IPS DF 4.7 (cell line): ENCODE results near the gene BARX2.

Experiments used
- DNase-seq: peaks from one replicate; pipeline ENCODE4 v3.0.0-alpha.2; 2013; ENCODE audit warnings: low spot score; ENCODE audit errors: extremely low read depth

BARX2 gene

DNA sequence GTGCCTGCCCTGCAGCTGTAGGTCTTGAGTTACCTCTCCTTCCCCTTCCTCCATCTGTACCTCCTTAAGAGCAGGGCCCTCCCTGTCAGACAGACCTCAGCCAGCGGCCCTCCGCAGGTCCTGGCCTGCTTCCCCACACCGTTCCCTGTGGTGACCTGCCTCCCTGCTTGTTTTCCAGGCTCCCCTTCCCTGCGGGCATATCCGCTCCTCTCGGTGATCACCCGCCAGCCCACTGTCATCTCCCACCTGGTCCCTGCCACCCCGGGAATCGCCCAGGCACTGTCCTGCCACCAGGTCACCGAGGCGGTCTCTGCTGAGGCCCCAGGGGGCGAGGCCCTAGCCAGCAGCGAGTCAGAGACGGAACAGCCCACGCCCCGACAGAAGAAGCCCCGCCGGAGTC, 60.9 kb downstream of the BARX2 start:
- no peak for DNase-seq

DNA sequence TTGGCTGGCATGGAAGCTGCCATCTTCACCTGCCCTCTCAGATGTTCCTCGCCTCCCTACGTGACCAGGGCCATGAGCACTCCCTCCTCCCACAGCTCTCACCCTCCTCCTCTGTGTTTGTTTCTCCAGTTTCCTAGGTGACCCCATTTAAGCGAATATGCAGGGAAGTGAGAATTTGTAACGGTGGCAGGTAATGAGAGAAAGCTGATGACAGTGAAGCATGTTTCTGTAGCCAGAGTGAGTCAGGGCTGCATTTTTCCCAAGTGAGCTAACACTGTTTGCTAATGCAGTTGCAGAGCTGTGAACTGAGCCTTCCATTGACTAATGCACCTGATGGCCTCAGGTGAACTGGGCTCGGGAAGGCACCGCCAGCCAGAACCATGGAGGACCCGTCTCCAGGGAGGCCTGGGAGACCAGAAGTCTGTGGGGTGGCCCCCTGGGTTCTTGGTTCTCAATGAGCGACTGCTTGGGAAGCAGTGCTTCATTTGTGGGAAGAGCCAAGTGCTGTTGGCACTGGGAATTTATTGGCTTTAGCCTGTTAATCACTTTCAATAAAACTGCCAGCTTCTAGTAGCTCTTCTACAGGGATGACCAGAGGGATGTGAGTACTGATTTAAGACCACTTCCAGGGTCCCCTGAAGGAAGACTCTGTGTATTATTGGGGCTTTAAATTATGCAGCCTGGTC, 64.5 kb downstream of the BARX2 start:
- no peak for DNase-seq

DNA sequence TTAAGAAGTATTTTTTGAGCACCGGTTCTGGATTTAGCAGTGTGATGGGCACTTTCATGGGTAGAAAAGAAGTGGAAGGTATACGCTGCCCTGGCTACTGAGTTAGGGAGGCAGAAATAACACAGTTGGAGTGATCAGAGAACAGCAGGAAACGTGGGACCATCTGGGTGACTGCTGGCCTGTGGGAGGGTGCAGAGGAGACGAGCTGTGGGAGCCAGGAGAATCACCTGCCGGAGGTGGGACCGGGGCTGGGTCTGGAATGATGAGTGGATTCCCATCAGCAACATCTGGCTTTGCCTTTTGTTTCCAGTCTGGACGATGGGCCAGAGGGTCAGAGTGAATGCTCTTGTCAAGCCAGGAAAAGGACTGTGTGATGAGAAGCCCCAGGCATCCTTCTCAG, 66.5 kb downstream of the BARX2 start:
- DNase-seq, result no peak

DNA sequence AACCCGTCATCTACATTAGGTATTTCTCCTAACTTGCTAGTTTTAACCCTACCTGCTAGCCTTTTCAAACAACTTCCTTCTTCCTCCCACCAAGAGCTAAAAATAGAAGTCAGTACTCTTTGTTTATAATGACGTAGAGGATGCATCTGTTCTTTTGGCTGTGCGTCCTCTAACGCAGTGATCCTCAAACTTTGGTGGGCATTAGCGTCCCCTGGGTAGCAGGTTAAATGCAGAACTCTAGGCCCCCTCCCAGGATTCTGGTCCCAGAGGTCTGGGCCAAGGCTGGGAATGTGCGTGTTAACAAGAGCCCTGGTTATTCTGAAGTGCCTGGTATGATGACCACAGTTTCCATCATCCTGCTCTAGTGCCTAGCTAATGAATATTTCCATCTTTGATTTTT, 67.6 kb downstream of the BARX2 start:
- DNase-seq, result no peak

DNA sequence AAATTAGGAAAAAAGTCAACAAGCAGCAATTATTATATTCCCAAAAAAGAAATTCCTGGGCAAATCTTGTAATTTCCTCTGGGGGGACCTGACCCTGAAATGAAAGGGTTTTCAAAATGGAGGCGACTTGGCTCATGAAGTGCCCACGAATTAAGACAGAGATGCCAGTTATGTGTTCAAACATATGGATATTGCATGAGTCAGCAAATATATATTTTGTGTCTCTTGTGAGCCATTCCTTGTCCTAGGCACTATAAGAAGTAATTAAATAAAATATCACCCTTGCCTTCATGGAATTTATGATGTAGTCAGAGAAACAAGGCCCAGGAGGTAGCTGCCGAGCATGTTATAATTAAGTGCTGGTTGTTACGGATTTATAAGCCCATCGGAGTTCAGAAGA, 68.6 kb downstream of the BARX2 start:
- no peak for DNase-seq

DNA sequence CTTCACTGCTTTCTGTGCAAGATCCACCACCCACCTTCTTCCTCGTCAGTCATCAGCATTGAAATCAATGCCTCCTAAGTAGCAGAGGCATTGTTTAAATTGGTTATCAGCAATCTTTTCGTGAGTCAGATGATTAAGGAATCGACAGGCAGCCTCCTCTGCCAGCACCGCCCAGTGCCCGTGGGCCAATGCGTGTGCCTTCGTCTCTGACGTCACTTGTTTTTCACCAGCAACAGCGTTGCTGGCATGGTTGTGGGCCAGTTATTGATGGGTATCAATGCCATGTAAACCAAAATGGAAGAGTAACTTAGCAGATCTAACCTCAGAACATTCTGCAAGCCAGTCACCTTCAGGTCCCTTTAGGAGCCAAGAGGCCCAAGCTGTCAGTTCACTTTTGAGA, 69.6 kb downstream of the BARX2 start:
- no peak for DNase-seq

DNA sequence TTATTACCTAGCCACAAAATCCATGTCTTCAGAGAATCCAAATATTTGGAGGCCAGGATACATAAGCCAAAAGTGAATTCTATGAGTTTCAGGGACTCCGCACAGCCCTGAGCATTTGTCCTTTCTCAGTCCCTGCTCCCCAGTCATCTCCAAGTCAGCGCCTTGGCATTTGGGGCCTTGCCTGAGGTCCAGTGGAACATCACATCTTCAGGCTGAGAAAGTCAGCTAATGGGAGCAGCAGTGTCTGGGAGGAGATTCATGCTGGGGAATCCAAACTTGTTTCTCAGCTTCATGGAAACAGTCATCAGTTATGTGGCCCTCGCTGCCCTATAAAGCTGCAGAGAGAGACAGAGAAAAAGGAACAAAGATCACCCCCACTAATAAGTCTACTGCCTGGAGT, 70.9 kb downstream of the BARX2 start:
- no peak for DNase-seq

DNA sequence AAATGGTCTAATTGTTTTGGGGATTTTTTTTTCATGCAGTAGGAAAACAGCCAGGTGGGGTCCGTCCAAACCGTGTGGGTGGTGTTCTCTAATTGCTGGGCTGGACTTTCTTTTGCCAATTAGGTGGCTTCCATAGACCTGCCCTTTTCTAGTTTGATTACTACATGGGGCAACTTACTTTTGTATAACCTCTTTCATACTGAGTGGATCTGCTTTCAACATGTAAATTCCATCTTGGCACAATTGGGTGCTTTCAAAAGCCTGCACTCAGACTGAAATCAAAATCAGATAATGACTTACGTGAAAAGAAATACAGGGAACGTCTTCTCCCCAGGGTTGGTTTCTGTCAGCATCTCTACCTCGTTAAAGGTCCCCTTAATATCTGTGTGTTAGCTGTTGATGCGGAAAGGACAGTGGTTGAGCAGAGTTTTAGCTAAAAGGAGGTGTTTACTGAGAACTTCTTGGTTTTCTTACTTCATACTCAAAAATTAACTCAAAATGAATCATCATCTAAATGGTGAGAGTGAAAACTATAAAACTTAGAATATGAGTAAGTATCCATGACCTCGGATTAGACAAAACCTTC, 72.1 kb downstream of the BARX2 start:
- no peak for DNase-seq

DNA sequence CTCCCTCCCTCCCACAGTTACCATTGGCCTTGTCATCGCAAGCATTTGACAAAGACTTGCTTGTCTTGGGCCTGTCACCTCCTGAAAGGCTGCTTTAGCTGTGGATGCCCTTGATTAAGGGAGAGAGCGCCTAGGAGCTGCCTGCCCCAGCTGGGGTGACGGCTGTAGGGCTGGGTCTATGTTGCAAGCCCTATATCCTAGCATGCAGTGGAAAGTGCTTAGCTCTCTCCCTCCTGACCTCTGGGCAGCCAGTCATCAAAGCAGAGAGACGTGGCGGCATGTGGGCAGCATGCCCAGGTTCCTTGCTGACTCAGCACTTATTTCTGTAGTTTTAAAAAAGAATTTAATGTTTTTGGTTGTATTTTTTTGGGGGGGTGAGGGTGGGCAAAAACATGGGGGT, 75.9 kb downstream of the BARX2 start:
- no peak for DNase-seq

DNA sequence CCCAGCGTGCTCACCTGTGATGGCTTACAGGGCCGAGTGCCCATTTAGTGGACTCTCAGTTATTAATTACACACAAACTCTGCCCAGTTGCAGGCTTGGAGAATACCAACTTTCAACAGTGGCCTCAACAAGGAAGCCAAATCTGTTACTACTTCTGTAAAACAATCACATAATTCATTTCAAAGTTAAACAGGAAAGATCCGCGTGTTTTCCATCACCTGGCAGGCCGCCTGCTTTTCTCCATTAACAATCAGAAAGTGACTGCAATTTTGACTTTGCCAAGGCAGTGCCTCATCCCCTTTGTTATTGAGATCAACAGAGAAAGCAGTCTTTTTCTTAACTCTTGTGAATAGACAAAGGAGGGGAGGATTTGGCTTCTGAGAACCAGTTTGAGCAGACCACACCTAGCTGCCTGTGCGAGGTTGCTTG, 77.7 kb downstream of the BARX2 start:
- DNase-seq, result no peak

DNA sequence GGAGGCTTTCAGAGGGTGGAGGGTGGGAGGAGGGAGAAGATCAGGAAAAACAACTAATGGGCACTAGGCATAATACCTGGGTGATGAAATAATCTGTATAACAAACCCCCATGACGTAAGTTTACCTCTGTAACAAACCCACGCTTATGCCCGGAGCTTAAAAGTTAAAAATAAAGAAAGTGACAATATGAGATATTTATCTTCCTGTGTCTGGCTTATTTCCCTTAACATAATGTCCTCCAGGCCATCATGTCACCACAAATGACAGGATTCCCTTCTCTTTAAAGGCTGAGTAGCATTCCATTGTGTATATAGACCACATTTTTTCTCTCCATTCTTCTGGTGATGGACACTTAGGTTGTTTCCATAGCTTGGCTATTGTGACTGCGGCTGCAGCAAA, 79.5 kb downstream of the BARX2 start:
- no peak for DNase-seq

DNA sequence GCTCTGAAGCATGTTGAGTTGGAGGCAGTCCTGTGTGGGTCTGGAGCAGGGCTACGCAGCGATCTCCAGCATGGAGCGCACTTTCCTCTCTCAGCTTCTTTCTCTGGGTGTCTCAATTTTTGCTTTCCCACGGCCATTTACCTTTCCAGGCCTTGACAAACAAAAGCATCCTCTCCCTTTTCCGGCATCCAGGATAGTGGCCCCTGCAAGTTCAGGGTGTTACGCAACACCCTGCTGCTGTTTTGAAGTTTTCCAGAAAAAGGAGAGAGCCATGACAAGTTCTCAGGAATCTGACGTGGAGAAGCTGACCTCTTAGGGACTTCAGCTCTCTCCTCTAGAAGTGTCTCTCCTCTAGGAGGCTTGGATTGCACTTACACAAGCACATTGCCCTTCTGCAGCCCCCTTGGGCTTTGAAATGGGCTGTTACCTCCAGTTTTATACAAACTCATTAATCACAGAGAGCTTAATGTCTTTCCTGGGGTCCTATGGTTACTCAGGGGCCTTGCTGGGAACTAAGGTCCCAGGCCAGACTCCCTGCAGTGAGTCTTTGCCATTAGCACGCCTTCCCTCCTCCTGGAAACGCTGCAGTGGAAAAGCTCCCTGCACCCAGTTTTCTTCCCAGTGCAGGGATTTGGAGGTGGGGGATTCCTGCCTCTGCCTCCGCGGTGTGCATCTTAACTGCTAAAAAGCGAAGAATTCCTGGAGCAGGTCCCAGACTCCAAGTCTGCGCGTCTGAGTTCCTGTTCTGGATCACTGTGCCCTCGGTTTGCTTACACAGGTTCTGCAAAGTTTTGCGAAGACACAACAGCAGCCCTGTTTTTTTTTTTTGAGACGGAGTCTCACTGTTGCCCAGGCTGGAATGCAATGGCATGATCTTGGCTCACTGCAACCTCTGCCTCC, 80.4 kb downstream of the BARX2 start:
- DNase-seq, result no peak

DNA sequence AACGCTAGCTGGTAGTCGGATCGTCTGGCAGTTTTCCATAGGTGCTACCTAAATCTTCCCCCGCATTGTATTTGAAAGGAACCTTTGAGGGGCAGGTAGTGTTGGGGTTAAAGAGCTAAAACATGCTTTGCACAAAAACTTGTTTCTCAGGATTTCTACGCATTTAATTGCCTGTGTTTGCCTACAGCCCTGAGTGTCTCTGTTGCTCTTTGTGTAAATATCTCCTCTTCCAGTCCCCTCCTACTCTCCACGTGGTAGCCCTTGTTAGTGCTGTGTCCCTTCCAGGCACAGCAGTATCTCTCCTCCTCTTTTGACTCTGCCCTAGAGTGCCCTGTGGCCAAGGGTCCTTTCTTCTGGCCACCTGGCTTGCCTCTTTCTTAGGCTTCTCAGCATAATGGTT, 81.7 kb downstream of the BARX2 start:
- DNase-seq, result no peak

DNA sequence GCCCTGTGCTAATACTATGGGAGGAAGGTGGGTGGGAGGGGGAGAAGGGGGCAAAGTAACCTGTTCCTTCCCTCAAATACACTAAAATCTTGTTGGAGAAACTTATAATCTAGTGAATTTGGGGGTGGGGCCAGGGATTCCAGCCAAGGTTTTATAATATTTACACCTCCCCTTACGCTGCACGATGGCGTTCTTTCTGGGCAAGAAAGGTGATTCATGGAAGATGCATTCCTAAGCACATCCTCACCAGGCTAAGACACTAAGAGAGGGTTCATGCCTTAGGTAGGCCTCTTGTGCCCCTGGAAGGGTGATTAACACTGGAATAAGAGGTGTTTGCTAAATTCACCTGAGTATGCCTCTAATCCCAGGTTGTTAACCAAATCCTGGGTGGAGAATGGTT, 82.6 kb downstream of the BARX2 start:
- no peak for DNase-seq

DNA sequence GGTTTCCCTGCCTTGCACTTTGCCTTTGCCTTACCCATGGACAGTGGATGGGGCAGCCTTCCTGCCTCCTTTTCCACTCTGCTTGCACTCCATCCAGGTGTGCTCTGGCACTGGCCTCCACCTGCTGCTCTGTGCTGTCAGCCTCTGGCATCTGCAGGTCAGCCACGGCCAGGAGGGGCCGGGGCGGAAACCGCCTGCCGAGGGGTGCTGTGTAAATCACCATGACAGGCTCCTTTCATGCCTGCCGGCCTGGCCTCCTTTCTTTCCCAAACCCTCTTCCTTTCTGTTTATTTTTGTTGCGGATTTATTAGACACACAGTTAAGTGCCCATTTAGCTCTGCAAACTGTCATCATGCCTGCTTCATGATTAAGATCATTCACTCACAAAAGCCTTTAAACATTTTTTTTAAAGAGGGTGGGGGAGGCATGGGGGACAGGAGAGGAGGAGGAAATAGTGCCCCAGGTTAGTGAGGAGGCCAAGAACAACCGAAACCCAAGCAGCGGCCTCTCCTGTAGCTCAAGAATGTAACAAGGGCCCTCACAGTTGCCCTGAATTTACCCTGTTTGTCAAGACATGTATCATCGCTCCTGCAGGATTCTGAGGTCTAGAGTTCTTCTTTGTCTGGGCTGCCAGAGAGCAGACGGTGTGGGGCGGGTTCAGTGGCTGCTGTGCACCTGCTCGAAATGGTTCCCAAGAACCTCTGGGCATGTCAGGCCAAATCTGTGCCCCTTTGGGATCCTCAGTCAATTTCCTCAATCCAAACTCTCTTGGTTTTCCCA, 83.3 kb downstream of the BARX2 start:
- DNase-seq, result no peak

DNA sequence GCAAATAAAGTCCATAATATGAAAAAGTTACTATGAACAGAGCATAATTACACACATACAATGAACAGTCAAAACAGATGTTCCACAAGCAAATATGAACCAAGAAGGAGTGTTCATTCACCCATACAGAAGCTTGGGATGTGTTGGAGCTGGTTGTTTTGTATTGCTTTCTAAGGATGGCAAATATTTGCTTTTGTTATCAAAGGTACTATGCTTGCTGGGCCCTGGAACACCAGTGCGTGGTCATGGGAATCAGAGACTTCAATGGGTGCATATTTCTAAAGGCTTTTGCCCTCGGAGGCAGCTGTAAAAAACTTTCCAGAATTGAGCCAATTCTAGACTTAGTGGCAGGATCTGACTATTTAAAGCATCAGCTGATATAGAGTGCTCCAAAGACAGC, 85.1 kb downstream of the BARX2 start:
- DNase-seq, result no peak

DNA sequence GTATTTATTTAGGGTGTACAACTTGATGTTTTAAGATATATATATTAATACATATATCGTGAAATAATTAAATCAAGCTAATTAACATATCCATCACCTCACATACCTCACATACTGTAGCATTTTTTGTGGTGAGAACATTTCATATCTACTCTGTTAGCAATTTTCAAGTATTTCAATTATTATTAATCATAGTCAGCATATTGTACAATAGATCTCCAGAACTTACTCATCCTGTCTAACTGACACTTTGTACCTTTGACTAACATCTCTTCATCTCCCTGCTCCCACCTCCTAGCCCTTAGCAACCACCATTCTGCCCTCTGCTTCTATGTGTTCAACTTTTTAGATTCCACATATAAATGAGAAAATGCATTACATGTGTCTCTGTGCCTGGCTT, 108.4 kb downstream of the BARX2 start:
- no peak for DNase-seq

DNA sequence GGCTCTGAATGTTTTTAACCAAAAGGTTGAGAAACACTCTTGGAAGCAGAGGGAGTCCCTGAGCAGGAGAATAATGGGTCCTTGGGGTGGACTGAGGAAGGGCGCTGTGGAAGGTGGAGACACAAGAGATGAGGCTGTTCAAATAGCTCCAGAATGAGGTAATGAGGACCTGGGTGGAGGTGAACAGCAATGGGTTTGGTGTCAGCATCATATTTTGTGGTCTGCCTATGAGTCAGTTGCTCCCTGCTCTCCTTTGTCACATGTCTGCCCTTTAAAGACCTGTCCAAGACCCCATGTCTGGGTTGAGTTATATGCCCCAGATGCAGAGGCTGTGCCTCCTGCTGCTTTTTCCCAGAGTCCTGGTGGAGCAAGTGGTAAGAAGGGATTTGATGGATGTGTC, 113.6 kb downstream of the BARX2 start:
- no peak for DNase-seq

DNA sequence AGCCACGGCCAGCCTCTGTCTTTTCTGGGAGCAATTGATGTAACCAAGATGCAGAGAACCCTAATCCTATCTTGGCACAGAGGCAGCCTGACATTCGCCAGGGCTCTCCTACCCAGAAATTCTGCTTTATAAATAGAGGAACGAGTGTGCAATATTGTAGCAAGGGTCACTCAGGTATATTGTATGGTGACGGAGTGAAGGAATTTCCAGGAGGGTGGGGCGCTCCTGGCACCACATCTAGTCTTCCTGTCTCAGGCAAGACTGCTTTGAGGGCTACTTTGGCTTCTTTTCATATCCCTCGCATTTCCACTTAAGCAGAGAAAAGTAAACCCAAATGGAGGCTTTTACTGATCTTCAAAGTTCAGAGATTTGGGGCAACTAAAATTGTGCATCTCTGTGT, 114.4 kb downstream of the BARX2 start:
- no peak for DNase-seq

DNA sequence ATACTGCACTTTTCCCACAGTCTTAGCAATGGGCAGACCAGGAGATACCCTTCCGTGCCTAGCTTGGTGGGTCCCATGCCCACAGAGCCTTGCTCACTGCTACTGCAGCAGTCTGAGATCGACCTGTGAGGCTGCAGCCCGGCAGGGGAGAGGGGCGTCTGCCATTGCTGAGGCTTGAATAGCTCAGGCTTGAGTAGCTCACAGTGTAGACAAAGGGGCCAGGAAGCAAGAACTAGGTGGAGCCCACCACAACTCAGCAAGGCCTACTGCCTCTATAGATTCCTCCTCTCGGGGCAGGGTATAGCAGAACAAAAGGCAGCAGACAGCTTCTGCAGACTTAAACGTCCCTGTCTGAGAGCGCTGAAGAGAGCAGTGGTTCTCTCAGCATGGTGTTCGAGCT, 118.1 kb downstream of the BARX2 start:
- no peak for DNase-seq
